ENCODE results near the gene SEC23B.

The SEC23B gene

GRCh38 chr20:18589941-18590674, 82.4 kb downstream of the SEC23B start:
- no peak for DNase-seq

GRCh38 chr20:18596270-18596669, 88.5 kb downstream of the SEC23B start:
- no peak for DNase-seq

- no peak for DNase-seq
These were observed 102.0 kb downstream of the SEC23B start for GRCh38 chr20:18609741-18610140.

Measured in NCI-H774 (cell line).